ENCODE results near the gene CDKN1A.
A peak's percentile ranks its signal among the peaks of the same experiment; 100 is the strongest.

CDKN1A gene

GRCh38 chr6:36655085-36655724 is 23.3 kb upstream of the CDKN1A start:
- Histone ChIP-seq H4K20me1 (ENCODE audit: insufficient read depth, low read length) (no peaks in the 10 kb centered on the region), H3K36me3 (replicated peaks; ENCODE audit: insufficient read depth, low read length) (no peaks in the 10 kb centered on the region), H3K27me3 (replicated peaks; ENCODE audit: insufficient read depth, low read length) (no peaks in the 10 kb centered on the region), H3F3A (ENCODE audit: insufficient read depth, low read length) (no peaks in the 10 kb centered on the region), H3K9ac (ENCODE audit: low read length) (no peak overlapping the region), H3K9me3 (replicated peaks; ENCODE audit: insufficient read depth, low read length) (no peaks in the 10 kb centered on the region), H3K79me2 (ENCODE audit: low read length) (no peaks in the 10 kb centered on the region), H3K27ac (ENCODE audit: low read length) (no peak overlapping the region), H3K9me2 (replicated peaks; ENCODE audit: insufficient read depth, low read length) (no peaks in the 10 kb centered on the region), H3K4me1 (ENCODE audit: low read length) (peaks cover 26% of the 10 kb centered on the region), H3K4me3 (ENCODE audit: low read length) (no peak overlapping the region), H2AFZ (ENCODE audit: low read length) (no peak overlapping the region), H3K4me2 (ENCODE audit: low read depth, low read length) (no peak overlapping the region)
- DNase-seq: peak; percentile 25
- TF ChIP-seq EZH2phosphoT487 (IDR thresholded peaks at IDR 0.05; ENCODE audit: low read length) (no peak), CTCF (IDR thresholded peaks at IDR 0.05; ENCODE audit: low read length) (no peak), EZH2 (optimal IDR thresholded peaks at IDR 0.05; ENCODE audit: low read depth, low read length) (no peak)

GRCh38 chr6:36656441-36656840 is 22.1 kb upstream of the CDKN1A start:
- H3K4me2 ChIP-seq (ENCODE audit: low read depth, low read length): no peak overlapping the region
- no peak for DNase-seq
- no peaks in the 10 kb centered on the region for H3F3A ChIP-seq (ENCODE audit: insufficient read depth, low read length)

DNA sequence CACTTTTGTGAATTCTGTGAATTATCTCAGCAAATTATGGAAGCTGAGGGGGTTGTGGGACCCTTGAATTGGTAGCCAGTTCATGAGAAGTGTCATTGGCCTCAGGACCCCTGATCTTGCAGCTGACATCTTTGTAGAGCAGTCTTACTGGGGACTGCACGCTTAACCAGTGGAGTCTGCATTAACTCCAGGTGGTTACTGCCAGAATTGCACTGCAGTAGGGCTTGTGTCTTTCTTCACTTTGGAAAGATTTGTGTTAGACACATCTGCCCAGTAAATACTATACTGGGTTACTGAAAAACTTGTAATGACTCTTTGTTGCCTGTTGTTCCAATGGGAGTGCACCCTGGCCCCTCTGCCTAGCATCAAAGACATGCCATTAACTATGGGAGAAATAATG is 21.2 kb upstream of the CDKN1A start:
- Histone ChIP-seq H3K27ac (ENCODE audit: low read length) (no peak overlapping the region), H3K9ac (ENCODE audit: low read length) (no peak overlapping the region), H3K4me3 (ENCODE audit: low read length) (no peak overlapping the region), H3K9me3 (replicated peaks; ENCODE audit: insufficient read depth, low read length) (no peaks in the 10 kb centered on the region), H3K27me3 (replicated peaks; ENCODE audit: insufficient read depth, low read length) (no peaks in the 10 kb centered on the region), H3K4me2 (ENCODE audit: low read depth, low read length) (no peak overlapping the region), H2AFZ (ENCODE audit: low read length) (no peak overlapping the region), H3F3A (ENCODE audit: insufficient read depth, low read length) (peaks cover 1% of the 10 kb centered on the region; the same call in 1 of the 2 replicates), H3K36me3 (replicated peaks; ENCODE audit: insufficient read depth, low read length) (no peaks in the 10 kb centered on the region), H3K79me2 (ENCODE audit: low read length) (no peaks in the 10 kb centered on the region), H4K20me1 (ENCODE audit: insufficient read depth, low read length) (no peaks in the 10 kb centered on the region), H3K9me2 (replicated peaks; ENCODE audit: insufficient read depth, low read length) (no peaks in the 10 kb centered on the region), H3K4me1 (ENCODE audit: low read length) (peaks cover 28% of the 10 kb centered on the region)
- TF ChIP-seq EZH2phosphoT487 (IDR thresholded peaks at IDR 0.05; ENCODE audit: low read length) (no peak), CTCF (IDR thresholded peaks at IDR 0.05; ENCODE audit: low read length) (no peak), EZH2 (optimal IDR thresholded peaks at IDR 0.05; ENCODE audit: low read depth, low read length) (no peak)
- no peak for DNase-seq

More at GRCh38 chr6:36656441-36656840, 22.1 kb upstream of the CDKN1A start:
- Histone ChIP-seq H3K9ac (ENCODE audit: low read length) (no peak overlapping the region), H3K4me3 (ENCODE audit: low read length) (no peak overlapping the region), H3K9me3 (replicated peaks; ENCODE audit: insufficient read depth, low read length) (no peaks in the 10 kb centered on the region), H3K79me2 (ENCODE audit: low read length) (no peaks in the 10 kb centered on the region), H3K4me1 (ENCODE audit: low read length) (peaks cover 20% of the 10 kb centered on the region), H3K9me2 (replicated peaks; ENCODE audit: insufficient read depth, low read length) (no peaks in the 10 kb centered on the region), H3K27me3 (replicated peaks; ENCODE audit: insufficient read depth, low read length) (no peaks in the 10 kb centered on the region), H2AFZ (ENCODE audit: low read length) (no peak overlapping the region), H3K36me3 (replicated peaks; ENCODE audit: insufficient read depth, low read length) (no peaks in the 10 kb centered on the region), H3K27ac (ENCODE audit: low read length) (no peak overlapping the region), H4K20me1 (ENCODE audit: insufficient read depth, low read length) (no peaks in the 10 kb centered on the region)
- TF ChIP-seq EZH2phosphoT487 (IDR thresholded peaks at IDR 0.05; ENCODE audit: low read length) (no peak), EZH2 (optimal IDR thresholded peaks at IDR 0.05; ENCODE audit: low read depth, low read length) (no peak), CTCF (IDR thresholded peaks at IDR 0.05; ENCODE audit: low read length) (no peak)

Data from MM.1S (cell line).